GM19351 (cell line): ENCODE data around the gene LDLRAD2.
"Not testable (repeated sequence)": the region's sequence is repeated elsewhere in the genome, so short reads cannot be mapped to it uniquely, and the experiment has no call there.

Experiments used
- ATAC-seq: cut with Tn5 transposase; IDR thresholded peaks from one replicate; pipeline ENCODE4 v1.9.1; 2021; ENCODE audit warnings: mild to moderate bottlenecking, moderate library complexity; ENCODE audit not compliant: unreplicated experiment

LDLRAD2 gene, protein sequence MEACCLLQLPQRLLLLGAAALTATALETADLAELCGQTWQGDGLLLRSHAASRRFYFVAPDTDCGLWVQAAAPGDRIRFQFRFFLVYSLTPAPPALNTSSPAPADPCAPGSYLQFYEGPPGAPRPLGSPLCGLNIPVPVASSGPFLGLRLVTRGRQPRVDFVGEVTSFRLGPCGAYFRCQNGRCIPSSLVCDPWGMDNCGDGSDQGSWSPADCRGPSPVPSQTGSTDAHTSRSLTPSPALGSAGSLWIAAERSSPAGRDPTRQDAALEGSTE

GRCh38 chr1:21811875-21812305 lies at the start of gene LDLRAD2:
LDLRAD2 (plus strand) TSS chr1:21812265; CDS start chr1:21812452, 187 bp downstream.
- ATAC-seq, result no peak

DNA sequence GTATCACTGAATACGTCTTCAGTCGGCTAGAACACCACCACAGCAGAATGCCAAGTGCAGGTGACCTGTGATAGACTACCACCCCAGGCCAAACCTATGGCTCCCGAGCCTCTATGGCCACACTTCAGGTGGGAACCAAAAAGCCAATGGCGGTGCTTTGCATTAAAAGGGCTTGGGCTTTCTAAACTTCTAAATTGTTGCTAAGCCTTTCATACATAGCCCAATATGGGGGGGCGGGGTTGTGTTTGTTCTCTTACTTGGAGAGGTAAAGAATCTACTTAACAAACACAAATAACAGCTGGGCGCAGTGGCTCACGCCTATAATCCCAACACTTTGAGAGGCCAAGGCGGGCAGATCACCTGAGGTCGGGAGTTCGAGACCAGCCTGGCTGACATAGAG lies 48.8 kb upstream of the LDLRAD2 start:
- ATAC-seq, result no peak

DNA sequence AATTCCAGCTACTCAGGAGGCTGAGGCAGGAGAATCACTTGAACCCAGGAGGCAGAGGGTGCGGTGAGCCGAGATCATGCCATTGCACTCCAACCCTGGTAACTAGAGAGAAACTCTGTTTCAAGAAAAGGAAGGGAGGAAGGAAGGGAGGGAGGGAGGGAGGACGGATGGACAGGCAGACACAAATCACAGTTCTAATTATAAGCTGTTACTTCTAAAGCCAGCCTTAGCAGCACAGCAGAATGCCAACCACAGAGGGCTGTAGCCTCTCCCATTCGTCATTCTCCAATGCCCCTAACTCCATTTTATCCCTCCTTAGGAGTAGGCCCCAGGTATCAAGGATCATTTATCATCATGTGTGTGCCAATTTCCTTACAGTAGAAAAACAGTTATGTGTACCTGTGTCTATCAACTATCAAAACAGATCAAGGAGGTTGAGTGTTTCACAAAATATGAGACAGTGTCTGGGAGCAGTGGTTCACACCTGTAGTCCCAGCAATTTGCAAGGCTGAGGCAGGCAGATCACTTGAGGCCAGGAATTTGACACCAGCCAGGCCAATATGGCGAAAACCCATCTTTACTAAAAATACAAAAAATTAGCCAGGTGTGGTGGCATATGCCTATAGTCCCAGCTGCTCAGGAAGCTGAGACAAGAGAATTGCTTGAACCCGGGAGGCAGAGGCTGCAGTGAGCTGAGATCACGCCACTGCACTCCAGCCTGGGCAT lies 48.2 kb upstream of the LDLRAD2 start:
- ATAC-seq, result no peak

GRCh38 chr1:21764615-21765423 lies 47.2 kb upstream of the LDLRAD2 start:
- ATAC-seq, result no peak

GRCh38 chr1:21766210-21766609 lies 45.9 kb upstream of the LDLRAD2 start:
- no peak for ATAC-seq

DNA sequence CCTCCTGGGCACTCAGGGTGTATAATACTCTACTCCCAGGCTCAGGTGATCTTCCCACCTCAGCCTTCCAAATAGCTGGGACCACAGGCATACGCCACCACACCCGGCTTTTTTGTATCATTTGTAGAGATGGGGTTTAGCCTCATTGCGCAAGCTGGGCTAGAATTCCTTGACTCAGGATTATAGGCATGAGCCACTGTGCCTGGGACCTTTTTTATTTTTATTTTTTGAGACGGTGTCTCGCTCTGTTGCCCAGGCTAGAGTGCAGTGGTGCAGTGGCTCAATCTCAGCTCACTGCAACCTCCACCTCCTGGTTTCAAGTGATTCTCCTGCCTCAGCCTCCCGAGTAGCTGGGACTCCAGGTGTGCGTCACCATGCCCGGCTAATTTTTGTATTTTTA lies 45.0 kb upstream of the LDLRAD2 start:
- not testable (repeated sequence) for ATAC-seq

DNA sequence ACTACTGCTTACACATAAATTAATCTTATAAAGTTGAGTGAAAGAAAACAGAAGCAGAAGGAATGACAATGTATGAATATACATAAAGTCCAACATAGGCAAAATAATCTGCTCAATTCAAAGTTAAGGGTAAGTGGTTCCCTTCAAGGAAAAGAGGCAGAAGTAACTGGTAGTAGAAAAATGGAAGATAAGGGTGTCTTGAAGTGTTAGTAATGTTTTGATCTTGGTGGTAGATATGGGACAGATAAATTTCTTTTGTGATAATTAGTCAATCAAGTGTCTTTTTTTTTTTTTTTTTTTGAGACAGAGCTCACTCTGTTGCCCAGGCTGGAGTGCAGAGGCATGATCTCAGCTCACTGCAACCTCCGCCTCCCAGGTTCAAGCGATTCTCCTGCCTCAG lies 41.9 kb upstream of the LDLRAD2 start:
- ATAC-seq, result no peak

DNA sequence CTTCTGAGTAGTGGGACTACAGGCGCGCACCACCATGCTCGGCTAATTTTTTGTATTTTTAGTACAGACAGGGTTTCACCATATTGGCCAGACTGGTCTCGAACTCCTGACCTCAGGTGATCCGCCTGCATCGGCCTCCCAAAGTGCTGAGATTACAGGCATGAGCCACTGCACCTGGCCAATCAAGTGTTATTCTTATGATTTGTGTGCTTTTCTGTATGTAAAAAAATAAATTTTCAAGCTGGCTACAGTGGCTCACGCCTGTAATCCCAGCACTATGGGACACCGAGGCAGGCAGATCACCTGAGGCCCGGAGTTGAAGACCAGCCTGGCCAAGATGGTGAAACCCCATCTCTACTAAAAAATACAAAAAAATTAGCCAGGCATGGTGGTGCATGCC lies 41.5 kb upstream of the LDLRAD2 start:
- ATAC-seq, result not testable (repeated sequence)

DNA sequence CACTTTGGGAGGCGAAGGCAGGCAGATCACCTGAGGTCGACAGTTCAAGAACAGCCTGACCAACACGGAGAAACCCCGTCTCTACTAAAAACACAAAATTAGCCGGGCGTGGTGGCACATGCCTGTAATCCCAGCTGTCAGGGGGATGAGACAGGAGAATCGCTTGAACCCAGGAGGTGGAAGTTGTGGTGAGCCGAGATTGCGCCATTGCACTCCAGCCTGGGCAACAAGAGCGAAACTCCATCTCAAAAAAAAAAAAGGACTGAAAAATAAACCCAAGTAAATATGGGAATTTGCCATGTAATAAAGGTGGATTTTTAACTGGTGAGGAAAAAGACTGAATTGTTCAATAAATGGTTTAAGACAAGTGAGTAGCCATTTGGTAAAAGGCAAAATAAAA lies 40.4 kb upstream of the LDLRAD2 start:
- ATAC-seq, result not testable (repeated sequence)

- no peak for ATAC-seq
Measured at GRCh38 chr1:21773585-21773984, 38.5 kb upstream of the LDLRAD2 start.

- no peak for ATAC-seq
Measured at GRCh38 chr1:21774835-21775549, 37.1 kb upstream of the LDLRAD2 start.

DNA sequence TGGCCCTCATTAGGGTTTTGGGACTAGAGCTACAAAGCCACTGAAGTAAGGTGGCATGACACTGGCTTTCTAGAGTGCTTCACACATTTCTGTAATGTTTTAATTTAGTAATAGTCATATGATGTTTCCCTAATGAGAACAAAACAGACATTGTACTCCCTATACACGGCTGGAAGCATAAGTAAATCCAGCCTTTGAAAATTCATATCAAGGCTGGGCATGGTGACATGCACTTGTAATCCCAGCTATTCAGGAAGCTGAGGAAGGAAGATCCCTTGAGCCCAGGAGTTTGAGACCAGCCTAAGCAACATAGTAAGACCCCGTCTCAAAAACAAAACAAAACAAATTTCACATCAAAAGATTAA lies 36.5 kb upstream of the LDLRAD2 start:
- ATAC-seq, result no peak

GRCh38 chr1:21775985-21776562 lies 36.0 kb upstream of the LDLRAD2 start:
- no peak for ATAC-seq

DNA sequence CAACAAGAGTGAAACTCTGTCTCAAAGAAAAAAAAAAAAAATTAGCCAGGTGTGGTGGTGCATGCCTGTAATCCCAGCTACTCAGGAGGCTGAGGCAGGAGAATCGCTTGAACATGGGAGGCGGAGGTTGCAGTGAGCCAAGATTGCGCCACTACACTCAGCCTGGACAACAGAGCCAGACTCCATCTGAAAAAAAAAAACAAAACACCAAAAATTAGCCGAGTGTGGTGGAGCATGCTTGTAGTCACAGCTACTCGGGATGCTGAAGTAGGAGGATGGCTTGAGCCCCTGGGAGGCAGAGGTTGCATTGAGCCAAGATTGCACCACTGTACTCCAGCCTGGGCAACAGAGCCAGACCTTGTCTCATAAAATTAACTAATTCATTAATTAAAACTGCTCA lies 35.1 kb upstream of the LDLRAD2 start:
- ATAC-seq, result not testable (repeated sequence)

DNA sequence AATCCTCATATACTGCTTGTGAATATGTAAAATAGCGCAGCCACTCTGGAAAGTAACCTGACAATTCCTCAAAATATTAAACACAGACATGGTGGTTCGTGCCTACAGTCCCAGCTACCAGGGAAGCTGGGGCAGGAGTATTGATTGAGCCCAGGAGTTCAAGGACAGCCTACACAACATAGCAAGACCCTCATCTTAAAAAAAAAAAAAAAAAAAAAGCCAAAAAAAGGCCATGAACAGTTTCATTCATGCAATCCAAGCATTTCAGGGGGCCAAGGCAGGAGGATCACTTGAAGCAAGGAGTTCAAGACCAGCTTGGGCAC lies 33.7 kb upstream of the LDLRAD2 start:
- no peak for ATAC-seq

- no peak for ATAC-seq
Measured at GRCh38 chr1:21779613-21780521, 32.2 kb upstream of the LDLRAD2 start.

- ATAC-seq, result no peak
Measured at GRCh38 chr1:21781815-21782348, 30.2 kb upstream of the LDLRAD2 start.

DNA sequence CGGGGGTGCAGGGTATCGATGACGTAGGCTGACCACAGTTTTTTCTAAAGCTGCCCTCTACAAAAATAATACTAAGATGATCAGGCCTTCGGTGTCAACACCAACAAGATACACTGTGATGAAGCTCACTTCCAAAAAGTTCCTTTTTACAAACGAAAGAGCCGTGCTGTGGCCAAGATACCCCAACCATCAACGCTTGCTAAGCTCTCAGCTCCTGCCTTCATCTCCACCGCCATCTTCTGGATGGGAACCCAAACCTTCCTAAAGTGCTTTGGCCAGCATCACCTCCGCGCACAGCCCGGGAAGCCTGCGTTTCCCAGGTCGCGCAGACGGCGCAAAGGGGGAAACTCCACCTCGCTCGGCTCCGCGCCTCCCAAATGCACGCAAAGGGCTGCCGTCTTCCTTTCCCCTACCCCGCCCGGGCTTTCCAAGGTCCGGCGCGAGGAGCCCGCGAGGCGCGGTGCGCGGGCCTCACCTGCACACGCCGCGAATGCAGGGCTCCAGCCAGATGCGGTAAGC lies 29.7 kb upstream of the LDLRAD2 start:
- ATAC-seq, result peak; percentile 17
